Thyroid gland (tissue), 4 donors: ENCODE data around the gene GFRA1. TPM values are rescaled to one million over a fixed set of nuclear protein-coding genes. Genes with fewer than 3 reads are reported as not detected.

Experiments
- DNase-seq, 2 donors: peaks; one replicate each; pipeline ENCODE4 v3.0.0-alpha.2; 2019
- H3K27ac ChIP-seq, 3 donors: fragments of 200-600 bp; sonication (generic); 1 replicate in 2 of 3; 2 replicates in 1 of 3; pipeline ENCODE4 v1.5.1; 2016 to 2019; ENCODE audit warnings: mild to moderate bottlenecking in 1 of 3, moderate library complexity in 1 of 3
- H3K27me3 ChIP-seq: fragments of 200-600 bp; sonication (generic); one replicate; pipeline ENCODE4 v1.5.1; 2019
- H3K36me3 ChIP-seq, 2 donors: fragments of 200-600 bp; sonication (generic); one replicate each; pipeline ENCODE4 v1.5.1; 2016 to 2019
- H3K4me1 ChIP-seq, 2 donors: fragments of 200-600 bp; sonication (generic); one replicate each; pipeline ENCODE4 v1.5.1; 2017 to 2019
- H3K4me3 ChIP-seq, 3 donors: fragments of 200-600 bp; sonication (generic); replicated peaks in 1 of 3; 1 replicate in 2 of 3; 2 replicates in 1 of 3; pipeline ENCODE4 v1.5.1; 2016; ENCODE audit warnings: mild to moderate bottlenecking in 1 of 3
- H3K9me3 ChIP-seq: fragments of 200-600 bp; sonication (generic); one replicate; pipeline ENCODE4 v1.5.1; 2017
- CTCF ChIP-seq, 6 experiments: fragments of 200-600 bp in 3 of 6; fragments of 450-650 bp in 3 of 6; sonication (generic) in 3 of 6; IDR thresholded peaks; one replicate each; pipeline ENCODE4 v1.5.1; 2016 to 2019; ENCODE audit warnings: antibody characterized with exemption in 6 of 6, mild to moderate bottlenecking in 2 of 6, inconsistent platforms in 1 of 6, moderate library complexity in 1 of 6
- POLR2A ChIP-seq, 2 donors: fragments of 450-650 bp; IDR thresholded peaks; one replicate each; pipeline ENCODE4 v1.6.1; 2017; ENCODE audit warnings: antibody characterized with exemption in 2 of 2, mild to moderate bottlenecking in 2 of 2, moderate library complexity in 1 of 2
- WGBS, 2 donors: methylation state at CpG; one replicate each; pipeline ENCODE4 v1.1.5; 2017; 5-methylcytosine and 5-hydroxymethylcytosine counted together
- intact Hi-C: fragments of 100-400 bp; cut with DNase I; formaldehyde crosslinking; loops from one replicate; pipeline ENCODE4 v1.15.1; 2023
- total RNA-seq, 4 donors: library from RNA; depleted of rRNA; stranded (reverse); fragments of >200 nt; gene quantifications; one replicate each; pipeline ENCODE4 v1.2.3, GENCODE V29; 2016

Gene GFRA1
- total RNA-seq, 4 donors from 2014 or later, result 4.4 to 18.0 (median 5.5) TPM

- intact Hi-C loops, result no loop called here
- DNase-seq, result no peak
Measured at GRCh38 chr10:116111483-116112095, 161.4 kb downstream of the GFRA1 start.

GRCh38 chr10:116110736-116111135 is 162.3 kb downstream of the GFRA1 start:
- TF ChIP-seq POLR2A (IDR thresholded peaks at IDR 0.05), result no peak
- no peak for TF ChIP-seq CTCF (IDR thresholded peaks at IDR 0.05)
- WGBS, 2 donors, result 87 to 89% methylated on average over 4 of the region's 4 CpGs

More at GRCh38 chr10:116111483-116112095, 161.4 kb downstream of the GFRA1 start:
- TF ChIP-seq POLR2A (IDR thresholded peaks at IDR 0.05) (no peak), CTCF (IDR thresholded peaks at IDR 0.05) (no peak)
- Histone ChIP-seq H3K36me3 (no peaks in the 10 kb centered on the region), H3K4me1 (no peaks in the 10 kb centered on the region), H3K4me3 (no peak overlapping the region), H3K27ac (no peak overlapping the region), H3K9me3 (no peaks in the 10 kb centered on the region), H3K27me3 (no peaks in the 10 kb centered on the region)
- 85 to 87% methylated on average over 10 to 11 of the region's 11 CpGs for WGBS, 2 donors

GRCh38 chr10:116109881-116110280 is 163.1 kb downstream of the GFRA1 start:
- DNase-seq, result no peak
- H3K4me1 ChIP-seq, result no peaks in the 10 kb centered on the region
- intact Hi-C loops, result no loop called here
- TF ChIP-seq CTCF (IDR thresholded peaks at IDR 0.05) (no peak), POLR2A (IDR thresholded peaks at IDR 0.05) (no peak)
- H3K4me3 ChIP-seq, result no peak overlapping the region
- H3K36me3 ChIP-seq, result no peaks in the 10 kb centered on the region
- no peaks in the 10 kb centered on the region for H3K27me3 ChIP-seq
- no peak overlapping the region for H3K27ac ChIP-seq
- no peaks in the 10 kb centered on the region for H3K9me3 ChIP-seq
- 57 to 67% methylated on average over 1 to 2 of the region's 2 CpGs for WGBS, 2 donors

More at GRCh38 chr10:116110736-116111135, 162.3 kb downstream of the GFRA1 start:
- H3K4me1 ChIP-seq, result no peaks in the 10 kb centered on the region
- no peaks in the 10 kb centered on the region for H3K27me3 ChIP-seq
- intact Hi-C loops, result no loop called here
- H3K9me3 ChIP-seq, result no peaks in the 10 kb centered on the region
- no peak overlapping the region for H3K27ac ChIP-seq
- no peak for DNase-seq
- H3K36me3 ChIP-seq, result no peaks in the 10 kb centered on the region
- H3K4me3 ChIP-seq, result no peak overlapping the region

DNA sequence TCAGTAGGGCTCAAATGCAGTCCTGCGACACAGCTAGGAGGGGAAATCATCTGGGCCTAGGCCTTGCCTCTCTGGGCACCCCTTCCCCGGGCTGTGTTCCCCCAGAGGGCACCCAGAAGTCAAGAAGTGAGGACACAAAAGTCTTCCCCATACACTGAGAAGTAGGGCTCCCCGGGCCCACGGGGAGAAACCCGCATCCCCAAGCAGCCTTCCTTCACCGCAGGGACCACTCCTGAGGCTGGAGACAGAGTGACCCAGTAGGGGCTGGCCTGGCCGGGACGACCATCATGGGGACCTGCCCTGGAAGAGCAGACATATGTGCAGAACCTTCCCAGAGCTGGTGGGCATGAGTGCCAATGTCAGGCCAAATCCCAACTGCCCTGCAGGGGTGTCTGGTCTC is 163.5 kb downstream of the GFRA1 start:
- Histone ChIP-seq H3K27ac (no peak overlapping the region), H3K27me3 (no peaks in the 10 kb centered on the region), H3K4me3 (no peak overlapping the region), H3K4me1 (no peaks in the 10 kb centered on the region), H3K36me3 (no peaks in the 10 kb centered on the region), H3K9me3 (no peaks in the 10 kb centered on the region)
- DNase-seq, result no peak
- intact Hi-C loops, result no loop called here
- 74 to 88% methylated on average over 5 to 8 of the region's 8 CpGs for WGBS, 2 donors
- TF ChIP-seq POLR2A (IDR thresholded peaks at IDR 0.05), result no peak
- no peak for TF ChIP-seq CTCF (IDR thresholded peaks at IDR 0.05)

DNA sequence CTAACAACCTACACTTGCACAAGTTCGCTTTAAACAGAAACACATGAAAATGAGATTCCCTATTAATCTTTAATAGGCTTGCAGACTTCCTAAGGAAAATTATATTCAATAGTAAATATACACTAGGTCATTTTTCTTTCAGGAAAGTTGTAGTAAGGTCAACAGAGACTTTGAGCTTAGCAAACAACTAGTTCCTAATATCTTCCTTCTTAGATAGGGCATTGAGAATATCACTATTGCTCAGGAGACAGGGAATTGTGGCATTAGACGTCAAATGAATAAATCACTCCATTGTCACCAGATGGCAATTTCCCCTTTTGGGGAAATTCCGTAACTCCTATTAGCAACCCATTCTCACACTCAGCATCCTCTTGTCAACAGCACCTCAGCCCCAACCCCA is 164.9 kb downstream of the GFRA1 start:
- 69% methylated on average over 3 of the region's 3 CpGs for WGBS, 2 donors
- Histone ChIP-seq H3K27me3 (no peaks in the 10 kb centered on the region), H3K27ac (no peak overlapping the region), H3K36me3 (no peaks in the 10 kb centered on the region), H3K4me3 (no peak overlapping the region), H3K4me1 (no peaks in the 10 kb centered on the region), H3K9me3 (no peaks in the 10 kb centered on the region)
- TF ChIP-seq CTCF (IDR thresholded peaks at IDR 0.05) (no peak), POLR2A (IDR thresholded peaks at IDR 0.05) (no peak)
- intact Hi-C loops, result no loop called here
- DNase-seq, result no peak
